SK-N-SH (cell line): Measurements from ENCODE around the gene TCN2. TPM values are rescaled to one million over a fixed set of nuclear protein-coding genes. Genes with fewer than 3 reads are reported as not detected.

Source experiments
- CTCF ChIA-PET: fragments of 300-600, 350-600 bp; formaldehyde crosslinking; extraction: SDS; loops from one replicate; lab custom pipeline; 2021; lab: Yijun Ruan, JAX
- POLR2A ChIA-PET: fragments of 350-600 bp; sonication (Branson Sonifier 250); formaldehyde crosslinking; extraction: SDS; loops from one replicate; lab custom pipeline; 2020; ENCODE audit warnings: antibody characterized with exemption, inconsistent platforms; lab: Yijun Ruan, JAX
- DNase-seq: peaks from one replicate; pipeline ENCODE4 v3.0.0; 2012
- H2AFZ ChIP-seq: fragments of 200-600 bp; sonication (generic); 2 replicates; pipeline ENCODE4 v1.8.1; 2016; ENCODE audit warnings: antibody characterized with exemption, mild to moderate bottlenecking, low read depth
- H3F3A ChIP-seq: fragments of 200-600 bp; sonication (generic); replicated peaks from 2 replicates; pipeline ENCODE3; 2016; ENCODE audit warnings: antibody characterized with exemption, mild to moderate bottlenecking; ENCODE audit not compliant: insufficient read depth
- H3K27ac ChIP-seq, 2 experiments: fragments of 200-500 bp in 1 of 2; fragments of 200-600 bp in 1 of 2; sonication (Bioruptor generic) in 1 of 2; sonication (generic), shearing (Covaris generic) in 1 of 2; 2 replicates each; pipeline versions ENCODE4 v1.5.1 to v1.6.1; 2014 to 2016; ENCODE audit warnings: low read depth in 2 of 2, inconsistent platforms in 1 of 2, low read length in 1 of 2, mild to moderate bottlenecking in 1 of 2, mixed read lengths in 1 of 2
- H3K27me3 ChIP-seq: fragments of 200-600 bp; sonication (generic), shearing (Covaris generic); 2 replicates; pipeline ENCODE4 v1.6.1; 2016; ENCODE audit warnings: mixed run types; ENCODE audit not compliant: insufficient read depth
- H3K36me3 ChIP-seq, 2 experiments: fragments of 200-500 bp in 1 of 2; fragments of 200-600 bp in 1 of 2; sonication (Bioruptor generic) in 1 of 2; sonication (generic) in 1 of 2; replicated peaks in 1 of 2; 2 replicates each; pipeline versions ENCODE3 to v1.5.1; 2014 to 2016; ENCODE audit warnings: low read length in 1 of 2, mild to moderate bottlenecking in 1 of 2; ENCODE audit not compliant: insufficient read depth in 2 of 2, control insufficient read depth in 1 of 2
- H3K4me1 ChIP-seq, 2 experiments: fragments of 200-500 bp in 1 of 2; fragments of 200-600 bp in 1 of 2; sonication (Bioruptor generic) in 1 of 2; sonication (generic), shearing (Covaris generic) in 1 of 2; 2 replicates each; pipeline versions ENCODE4 v1.5.1 to v1.6.1; 2014 to 2016; ENCODE audit warnings: low read depth in 1 of 2, low read length in 1 of 2, mixed run types in 1 of 2; ENCODE audit not compliant: insufficient read depth in 2 of 2, control insufficient read depth in 1 of 2
- H3K4me2 ChIP-seq: fragments of 200-600 bp; sonication (generic), shearing (Covaris generic); 2 replicates; pipeline ENCODE4 v1.6.1; 2017; ENCODE audit warnings: mixed run types
- H3K4me3 ChIP-seq, 2 experiments: fragments of 200-500 bp in 1 of 2; fragments of 200-600 bp in 1 of 2; sonication (Bioruptor generic) in 1 of 2; sonication (generic), shearing (Covaris generic) in 1 of 2; 2 replicates each; pipeline versions ENCODE4 v1.5.1 to v1.8.1; 2014 to 2016; ENCODE audit warnings: low read depth in 2 of 2, inconsistent platforms in 1 of 2, low read length in 1 of 2, mild to moderate bottlenecking in 1 of 2, mixed read lengths in 1 of 2, moderate library complexity in 1 of 2
- H3K79me2 ChIP-seq: fragments of 200-600 bp; sonication (generic); 2 replicates; pipeline ENCODE4 v1.8.1; 2017; ENCODE audit warnings: mild to moderate bottlenecking; ENCODE audit not compliant: insufficient read depth
- H3K9ac ChIP-seq: fragments of 200-600 bp; sonication (generic); 2 replicates; pipeline ENCODE4 v1.6.1; 2017; ENCODE audit warnings: mixed run types
- H3K9me2 ChIP-seq: fragments of 200-600 bp; sonication (generic); 2 replicates; pipeline ENCODE4 v1.6.1; 2017; ENCODE audit warnings: mixed run types
- H3K9me3 ChIP-seq: fragments of 200-600 bp; sonication (generic); 2 replicates; pipeline ENCODE4 v1.6.1; 2017; ENCODE audit warnings: mixed run types, mild to moderate bottlenecking, moderate library complexity
- H4K20me1 ChIP-seq: fragments of 200-600 bp; sonication (generic); 2 replicates; pipeline ENCODE4 v1.6.1; 2017; ENCODE audit warnings: mild to moderate bottlenecking, mixed run types; ENCODE audit not compliant: insufficient read depth
- CTCF ChIP-seq: fragments of 200-600 bp; sonication (generic); IDR thresholded peaks from 2 replicates; pipeline ENCODE4 v1.6.1; 2017; ENCODE audit warnings: antibody characterized with exemption, mild to moderate bottlenecking, moderate library complexity
- EP300 ChIP-seq, 2 experiments: IDR thresholded peaks; 2 replicates each; pipeline versions ENCODE4 v1.4.0 to v1.6.1; 2012; ENCODE audit warnings: borderline replicate concordance in 1 of 2, low read depth in 1 of 2, low read length in 1 of 2
- FOSL2 ChIP-seq: IDR thresholded peaks from 2 replicates; pipeline ENCODE4 v1.4.0; 2012; ENCODE audit warnings: low read depth, mild to moderate bottlenecking, moderate library complexity, borderline replicate concordance
- FOXM1 ChIP-seq: IDR thresholded peaks from 2 replicates; pipeline ENCODE4 v1.4.0; 2012; ENCODE audit warnings: low read depth, mild to moderate bottlenecking
- GABPA ChIP-seq: IDR thresholded peaks from 2 replicates; pipeline ENCODE4 v1.4.0; 2012; ENCODE audit warnings: low read depth, mild to moderate bottlenecking
- MXI1 ChIP-seq: IDR thresholded peaks from 2 replicates; pipeline ENCODE4 v1.6.1; 2012; ENCODE audit warnings: mild to moderate bottlenecking, low read depth, low read length, improper control_type of control experiment
- NFIC ChIP-seq: IDR thresholded peaks from 2 replicates; pipeline ENCODE4 v1.4.0; 2012; ENCODE audit warnings: borderline replicate concordance
- NRF1 ChIP-seq: IDR thresholded peaks from 2 replicates; pipeline ENCODE4 v1.6.1; 2012; ENCODE audit warnings: low read depth, mild to moderate bottlenecking, low read length
- POLR2AphosphoS5 ChIP-seq: IDR thresholded peaks from 2 replicates; pipeline ENCODE4 v1.6.1; 2012; ENCODE audit warnings: low read depth, low read length
- RCOR1 ChIP-seq: fragments of 150-350 bp; IDR thresholded peaks from 2 replicates; pipeline ENCODE4 v1.6.1; 2017; ENCODE audit warnings: antibody characterized with exemption, low read length
- REST ChIP-seq: IDR thresholded peaks from 2 replicates; pipeline ENCODE4 v1.6.1; 2012; ENCODE audit warnings: mild to moderate bottlenecking, low read depth, low read length, moderate library complexity
- RXRA ChIP-seq: IDR thresholded peaks from 2 replicates; pipeline ENCODE4 v1.4.0; 2012; ENCODE audit warnings: low read depth, mild to moderate bottlenecking, borderline replicate concordance
- SIN3A ChIP-seq: IDR thresholded peaks from 2 replicates; pipeline ENCODE4 v1.6.1; 2012; ENCODE audit warnings: low read depth, mild to moderate bottlenecking, low read length, moderate library complexity, borderline replicate concordance
- TCF12 ChIP-seq: IDR thresholded peaks from 2 replicates; pipeline ENCODE4 v1.4.0; 2012
- TEAD4 ChIP-seq: IDR thresholded peaks from 2 replicates; pipeline ENCODE4 v1.4.0; 2012; ENCODE audit warnings: mild to moderate bottlenecking, borderline replicate concordance; ENCODE audit not compliant: insufficient read depth
- YY1 ChIP-seq: IDR thresholded peaks from 2 replicates; pipeline ENCODE4 v1.4.0; 2012; ENCODE audit warnings: low read depth, mild to moderate bottlenecking
- WGBS: methylation state at CpG from one replicate; pipeline ENCODE4 v1.1.6; 2017; ENCODE audit warnings: low lambda C conversion rate; 5-methylcytosine and 5-hydroxymethylcytosine counted together
- polyA plus RNA-seq, 3 experiments: library from polyadenylated mRNA; depleted of rRNA; stranded (reverse); fragments of >200 nt; gene quantifications; 2 replicates each; pipeline ENCODE4 v1.2.3, GENCODE V29; 2012
- TF ChIP-seq, protein P1 (sequence below): IDR thresholded peaks from 2 replicates; pipeline ENCODE4 v1.4.0; 2012; ENCODE audit warnings: low read depth
- TF ChIP-seq, protein P2 (sequence below): fragments of 150-350 bp; IDR thresholded peaks from 2 replicates; pipeline ENCODE4 v1.6.1; 2016; ENCODE audit warnings: mild to moderate bottlenecking, low read depth, low read length
- TF ChIP-seq, protein P3 (sequence below): IDR thresholded peaks from 2 replicates; pipeline ENCODE4 v1.4.0; 2012; ENCODE audit warnings: low read depth, borderline replicate concordance
- TF ChIP-seq, protein P4 (sequence below): fragments of 150-350 bp; IDR thresholded peaks from 2 replicates; pipeline ENCODE4 v1.6.1; 2017; ENCODE audit warnings: antibody characterized with exemption, low read length, low read depth, borderline replicate concordance

Gene TCN2
- polyA plus RNA-seq, 1 of the 3 experiments (the other 2 are of a cell fraction), result 4.1 TPM

GRCh38 chr22:30635273-30636225 is 28.6 kb downstream of the TCN2 start, which contains the start of gene SLC35E4:
SLC35E4 (plus strand) TSS chr22:30635781; CDS start chr22:30636451, 670 bp downstream.
- Histone ChIP-seq H4K20me1 (no peaks in the 10 kb centered on the region), H3K4me3 (peak within 1 kb of the TSS; percentile 65 to 78), H3F3A (peaks cover 9% of the 10 kb centered on the region), H3K9me3 (no peaks in the 10 kb centered on the region), H3K9ac (peak within 1 kb of the TSS; percentile 86), H3K4me1 (peaks cover 18 to 30% of the 10 kb centered on the region in 2 experiments; a peak in 3 of 4 replicates), H3K27me3 (no peaks in the 10 kb centered on the region), H3K36me3 (peaks cover 0 to 3% of the 10 kb centered on the region in 2 experiments), H3K9me2 (no peaks in the 10 kb centered on the region), H3K27ac (peak within 1 kb of the TSS; percentile 92 to 93), H3K79me2 (peaks cover 48% of the 10 kb centered on the region), H3K4me2 (peak within 1 kb of the TSS; percentile 96), H2AFZ (peak within 1 kb of the TSS; percentile 97)
- ChIA-PET POLR2A (interaction anchor here (0.5 to 2.6 kb wide), 11 partner anchors 11 to 1120 kb away, joined by 3 to 15 read pairs (median 5); partner anchors contain the start of genes OSBP2, PES1 and TCN2), CTCF (interaction anchor here (0.6 to 6.3 kb wide), 59 partner anchors 8 to 577 kb away, joined by 3 to 162 read pairs (median 5); partner anchors contain the start of genes DUSP18, LIMK2, OSBP2 and RNF215)
- WGBS, result 7% methylated on average over 23 of the region's 75 CpGs
- DNase-seq, result peak; percentile 100
- TF ChIP-seq, protein P1, sequence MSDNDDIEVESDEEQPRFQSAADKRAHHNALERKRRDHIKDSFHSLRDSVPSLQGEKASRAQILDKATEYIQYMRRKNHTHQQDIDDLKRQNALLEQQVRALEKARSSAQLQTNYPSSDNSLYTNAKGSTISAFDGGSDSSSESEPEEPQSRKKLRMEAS, result no peak
- TF ChIP-seq SIN3A (no peak), YY1 (no peak), FOXM1 (no peak), RXRA (no peak), REST (no peak), FOSL2 (no peak), POLR2AphosphoS5 (0 out of 2 replicates have a peak, but pooled peaks have one; percentile 6), MXI1 (peak; percentile 40; the same call in 1 of the 2 replicates), EP300 (IDR thresholded peaks at IDR 0.05; ENCODE audit: borderline replicate concordance in 1 of 2, low read depth in 1 of 2, low read length in 1 of 2) (peak; percentile 22 to 37; a peak in 1 of 4 replicates), TEAD4 (no peak), GABPA (no peak), TCF12 (peak; percentile 29; the same call in 1 of the 2 replicates), CTCF (peak; percentile 54), RCOR1 (no peak), NRF1 (peak; percentile 64), NFIC (peak; percentile 5; the same call in 1 of the 2 replicates)
- TF ChIP-seq, protein P2, sequence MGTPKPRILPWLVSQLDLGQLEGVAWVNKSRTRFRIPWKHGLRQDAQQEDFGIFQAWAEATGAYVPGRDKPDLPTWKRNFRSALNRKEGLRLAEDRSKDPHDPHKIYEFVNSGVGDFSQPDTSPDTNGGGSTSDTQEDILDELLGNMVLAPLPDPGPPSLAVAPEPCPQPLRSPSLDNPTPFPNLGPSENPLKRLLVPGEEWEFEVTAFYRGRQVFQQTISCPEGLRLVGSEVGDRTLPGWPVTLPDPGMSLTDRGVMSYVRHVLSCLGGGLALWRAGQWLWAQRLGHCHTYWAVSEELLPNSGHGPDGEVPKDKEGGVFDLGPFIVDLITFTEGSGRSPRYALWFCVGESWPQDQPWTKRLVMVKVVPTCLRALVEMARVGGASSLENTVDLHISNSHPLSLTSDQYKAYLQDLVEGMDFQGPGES, result no peak
- TF ChIP-seq, protein P3, sequence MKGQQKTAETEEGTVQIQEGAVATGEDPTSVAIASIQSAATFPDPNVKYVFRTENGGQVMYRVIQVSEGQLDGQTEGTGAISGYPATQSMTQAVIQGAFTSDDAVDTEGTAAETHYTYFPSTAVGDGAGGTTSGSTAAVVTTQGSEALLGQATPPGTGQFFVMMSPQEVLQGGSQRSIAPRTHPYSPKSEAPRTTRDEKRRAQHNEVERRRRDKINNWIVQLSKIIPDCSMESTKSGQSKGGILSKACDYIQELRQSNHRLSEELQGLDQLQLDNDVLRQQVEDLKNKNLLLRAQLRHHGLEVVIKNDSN, result no peak
- TF ChIP-seq, protein P4, sequence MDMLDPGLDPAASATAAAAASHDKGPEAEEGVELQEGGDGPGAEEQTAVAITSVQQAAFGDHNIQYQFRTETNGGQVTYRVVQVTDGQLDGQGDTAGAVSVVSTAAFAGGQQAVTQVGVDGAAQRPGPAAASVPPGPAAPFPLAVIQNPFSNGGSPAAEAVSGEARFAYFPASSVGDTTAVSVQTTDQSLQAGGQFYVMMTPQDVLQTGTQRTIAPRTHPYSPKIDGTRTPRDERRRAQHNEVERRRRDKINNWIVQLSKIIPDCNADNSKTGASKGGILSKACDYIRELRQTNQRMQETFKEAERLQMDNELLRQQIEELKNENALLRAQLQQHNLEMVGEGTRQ, result no peak
